DOHH2 (cell line): Measurements from ENCODE around the gene CRISP2.

Experiments used
- H3F3A ChIP-seq: fragments of 200-600 bp; sonication (generic), shearing (Covaris generic); 2 replicates; pipeline ENCODE4 v1.6.0; 2016; ENCODE audit warnings: antibody characterized with exemption, mild to moderate bottlenecking; ENCODE audit not compliant: control insufficient read depth, insufficient read depth
- H3K27ac ChIP-seq: fragments of 200-600 bp; sonication (generic); 2 replicates; pipeline ENCODE4 v1.5.1; 2014; ENCODE audit warnings: low read depth, mild to moderate bottlenecking, low read length, moderate library complexity
- H3K27me3 ChIP-seq: fragments of 200-600 bp; sonication (generic); 2 replicates; pipeline ENCODE4 v1.6.1; 2014; ENCODE audit warnings: mild to moderate bottlenecking, low read length, mixed read lengths; ENCODE audit not compliant: control insufficient read depth
- H3K36me3 ChIP-seq: fragments of 200-600 bp; sonication (generic); 2 replicates; pipeline ENCODE4 v1.6.1; 2014; ENCODE audit warnings: mild to moderate bottlenecking, low read length, moderate library complexity, mixed read lengths; ENCODE audit not compliant: control insufficient read depth
- H3K4me1 ChIP-seq: fragments of 200-600 bp; sonication (generic); 2 replicates; pipeline ENCODE4 v1.6.1; 2014; ENCODE audit warnings: mild to moderate bottlenecking, low read length, mixed read lengths; ENCODE audit not compliant: control insufficient read depth
- H3K4me2 ChIP-seq: fragments of 200-600 bp; sonication (generic); 2 replicates; pipeline ENCODE4 v1.6.0; 2014; ENCODE audit warnings: mild to moderate bottlenecking, low read length, moderate library complexity
- H3K4me3 ChIP-seq: fragments of 200-600 bp; sonication (generic); 2 replicates; pipeline ENCODE4 v1.5.1; 2014; ENCODE audit warnings: mild to moderate bottlenecking, low read length, mixed read lengths
- H3K79me2 ChIP-seq: fragments of 200-600 bp; sonication (generic); 2 replicates; pipeline ENCODE4 v1.6.1; 2014; ENCODE audit warnings: mild to moderate bottlenecking, low read length, mixed read lengths; ENCODE audit not compliant: control insufficient read depth
- H3K9me2 ChIP-seq: fragments of 200-600 bp; sonication (generic); replicated peaks from 2 replicates; pipeline ENCODE4 v1.6.1; 2014; ENCODE audit warnings: mild to moderate bottlenecking, low read length, mixed read lengths; ENCODE audit not compliant: control insufficient read depth
- H3K9me3 ChIP-seq: fragments of 200-600 bp; sonication (generic); 2 replicates; pipeline ENCODE4 v1.6.1; 2014; ENCODE audit warnings: antibody characterized with exemption, low read length, mixed read lengths; ENCODE audit not compliant: control insufficient read depth, insufficient read depth
- H4K20me1 ChIP-seq: fragments of 200-600 bp; sonication (generic); 2 replicates; pipeline ENCODE4 v1.6.0; 2014; ENCODE audit warnings: low read depth, mild to moderate bottlenecking, antibody characterized with exemption, low read length, moderate library complexity; ENCODE audit not compliant: control insufficient read depth, insufficient read depth
- CTCF ChIP-seq: fragments of 200-600 bp; sonication (generic); IDR thresholded peaks from one replicate; pipeline ENCODE4 v1.5.1; 2014; ENCODE audit warnings: antibody characterized with exemption, mild to moderate bottlenecking, low read depth, low read length; ENCODE audit not compliant: poor library complexity, severe bottlenecking
- EZH2phosphoT487 ChIP-seq: fragments of 200-600 bp; sonication (generic); IDR thresholded peaks from 2 replicates; pipeline ENCODE4 v1.6.1; 2017; ENCODE audit warnings: borderline replicate concordance, mild to moderate bottlenecking, antibody characterized with exemption, low read length, moderate library complexity, mixed read lengths

CRISP2 gene

GRCh38 chr6:49713346-49713745 lies at the start of gene CRISP2:
Gene CRISP2, minus strand, starts transcription at chr6:49713543. Its CDS starts 4,347 bp downstream, at chr6:49709196.
- Histone ChIP-seq H4K20me1 (no peaks in the 10 kb centered on the region), H3K9me2 (no peaks in the 10 kb centered on the region), H3K27me3 (no peaks in the 10 kb centered on the region), H3K9me3 (peaks cover 3% of the 10 kb centered on the region; the same call in 1 of the 2 replicates), H3F3A (no peaks in the 10 kb centered on the region), H3K79me2 (no peaks in the 10 kb centered on the region), H3K27ac (no peak within 1 kb of the TSS), H3K4me1 (no peaks in the 10 kb centered on the region), H3K4me3 (no peak within 1 kb of the TSS), H3K36me3 (no peaks in the 10 kb centered on the region), H3K4me2 (no peak within 1 kb of the TSS)
- no peak for TF ChIP-seq CTCF
- TF ChIP-seq EZH2phosphoT487 = no peak

DNA sequence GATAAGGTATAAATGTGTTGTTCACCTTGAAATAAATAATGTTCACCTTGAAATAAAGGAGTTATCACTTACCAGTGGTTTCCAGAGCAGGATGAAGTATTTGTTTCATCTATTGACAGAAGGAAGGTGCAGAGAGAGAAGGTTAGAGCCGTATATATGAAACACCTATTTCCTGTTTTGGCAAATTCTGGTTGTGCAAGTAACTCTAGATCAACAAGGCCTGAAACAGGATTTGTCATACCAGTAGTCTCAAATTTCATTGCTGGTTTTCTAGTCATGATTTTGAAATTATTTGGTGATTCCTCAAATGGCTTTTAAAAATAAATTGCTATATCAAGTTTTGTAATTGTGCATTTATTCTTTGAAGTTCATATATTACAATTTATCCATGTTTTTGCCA lies 30.9 kb upstream of the CRISP2 start, which contains the start of gene CRISP3:
Gene CRISP3 (minus strand): TSS at position 130 of the 400 bp plus-strand sequence. CDS start 21 bp downstream, at position 109.
- no peaks in the 10 kb centered on the region for H3K9me3 ChIP-seq
- H3K4me3 ChIP-seq = no peak within 1 kb of the TSS
- no peak within 1 kb of the TSS for H3K27ac ChIP-seq
- TF ChIP-seq CTCF (no peak), EZH2phosphoT487 (no peak)
- no peaks in the 10 kb centered on the region for H4K20me1 ChIP-seq
- H3K27me3 ChIP-seq = no peaks in the 10 kb centered on the region
- no peaks in the 10 kb centered on the region for H3K36me3 ChIP-seq
- no peaks in the 10 kb centered on the region for H3K79me2 ChIP-seq
- H3F3A ChIP-seq = no peaks in the 10 kb centered on the region
- no peaks in the 10 kb centered on the region for H3K9me2 ChIP-seq
- H3K4me2 ChIP-seq = no peak within 1 kb of the TSS
- H3K4me1 ChIP-seq = no peaks in the 10 kb centered on the region

GRCh38 chr6:49743429-49743828 lies 30.1 kb upstream of the CRISP2 start:
- Histone ChIP-seq H3K79me2 (no peaks in the 10 kb centered on the region), H3K9me3 (no peaks in the 10 kb centered on the region), H3K4me3 (no peak overlapping the region), H4K20me1 (no peaks in the 10 kb centered on the region), H3K4me1 (no peaks in the 10 kb centered on the region), H3K9me2 (no peaks in the 10 kb centered on the region), H3K4me2 (no peak overlapping the region), H3K27me3 (no peaks in the 10 kb centered on the region), H3K36me3 (no peaks in the 10 kb centered on the region), H3K27ac (no peak overlapping the region), H3F3A (no peaks in the 10 kb centered on the region)
- no peak for TF ChIP-seq CTCF
- TF ChIP-seq EZH2phosphoT487 = no peak
